Cerebellar nuclear complex (tissue), 1 donor: ENCODE data around the gene SRPK2.

Source experiments
- DNase-seq, 2 experiments: peaks; one replicate each; lab custom pipeline; 2025; lab: John Stamatoyannopoulos, UW

SRPK2 gene

DNA sequence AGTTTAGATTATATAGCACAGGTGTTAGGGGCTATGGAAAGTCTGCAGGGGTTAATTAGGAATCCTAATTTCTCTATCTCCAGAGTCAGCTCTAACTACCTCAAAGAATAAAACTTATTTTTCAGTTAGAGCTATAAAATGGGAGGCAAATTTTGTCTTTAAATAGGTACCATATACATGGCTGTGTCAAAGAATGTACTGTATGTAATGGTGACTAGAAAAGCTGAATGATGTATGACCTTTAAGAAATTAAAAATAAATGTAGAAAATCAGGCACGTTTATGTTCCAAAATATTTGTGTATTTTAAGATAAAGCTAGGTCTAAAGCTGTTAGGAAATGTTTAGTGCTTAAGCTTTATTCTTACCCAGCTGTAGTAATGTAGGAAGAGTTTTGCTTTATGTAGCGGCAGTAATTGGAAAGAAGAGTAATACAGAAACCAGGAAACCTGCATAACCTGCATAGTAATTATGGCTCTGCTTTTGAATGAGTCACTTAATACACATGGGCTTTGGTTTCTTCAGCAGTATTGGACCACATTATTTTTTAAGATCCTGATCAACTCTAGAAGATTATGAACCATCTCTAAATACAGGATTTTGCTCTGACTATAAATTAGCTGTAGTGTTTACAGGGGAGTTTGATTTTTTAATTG lies 289.7 kb downstream of the SRPK2 start:
- no peak for DNase-seq

DNA sequence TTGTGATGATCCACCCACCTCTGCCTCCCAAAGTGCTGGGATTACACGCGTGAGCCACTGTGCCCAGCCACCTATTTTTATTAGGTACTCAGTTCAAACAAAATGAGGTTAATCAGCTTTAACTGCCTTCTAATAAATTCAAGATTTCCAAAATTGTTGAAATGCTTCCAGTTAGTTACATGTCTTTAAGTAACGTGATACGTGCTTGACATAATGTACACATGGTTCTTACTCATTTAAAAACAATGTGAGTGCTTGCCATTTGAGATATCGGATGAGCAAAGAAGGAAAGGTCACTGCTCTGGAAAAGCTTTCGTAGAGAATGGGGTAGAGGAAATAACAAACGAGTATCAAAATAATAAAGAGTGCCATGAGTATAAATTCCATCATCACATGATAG lies 291.1 kb downstream of the SRPK2 start:
- no peak for DNase-seq

DNA sequence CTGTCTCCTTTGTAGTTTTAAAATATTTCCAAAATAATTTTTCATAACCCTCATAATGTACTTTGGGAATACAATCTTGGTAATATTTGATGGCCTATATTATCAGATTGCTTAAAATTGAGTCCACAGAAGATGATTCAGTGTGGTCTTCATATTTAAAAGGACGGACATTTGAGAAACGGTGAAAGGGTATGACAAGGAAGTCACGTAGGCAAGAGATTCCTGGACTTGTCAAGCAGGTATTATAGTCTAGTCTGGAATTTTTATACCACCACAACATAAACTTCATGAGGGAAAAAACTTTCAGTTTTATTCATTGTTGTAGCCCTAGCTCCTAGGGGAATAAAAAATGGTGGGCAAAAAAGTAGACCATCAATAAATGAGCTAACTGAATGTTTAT lies 292.4 kb downstream of the SRPK2 start:
- DNase-seq: no peak

DNA sequence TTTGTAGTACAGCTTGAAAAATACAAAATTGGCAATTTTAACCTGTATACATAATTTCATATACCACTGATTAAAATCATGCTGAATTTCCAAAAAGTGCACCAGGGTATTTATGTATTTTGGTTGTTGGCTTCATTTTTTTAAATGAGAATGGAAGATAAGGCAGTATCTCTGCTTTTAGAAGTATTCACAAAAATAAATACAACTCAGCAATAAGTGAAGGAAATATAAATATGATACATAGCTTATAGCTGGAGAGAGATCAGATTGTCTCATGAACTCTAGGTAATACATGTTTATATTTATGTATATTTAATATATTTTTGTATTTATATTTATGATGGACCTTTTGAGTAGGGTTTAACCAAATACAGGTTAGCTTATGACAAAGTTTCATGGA lies 293.8 kb downstream of the SRPK2 start:
- DNase-seq: no peak

DNA sequence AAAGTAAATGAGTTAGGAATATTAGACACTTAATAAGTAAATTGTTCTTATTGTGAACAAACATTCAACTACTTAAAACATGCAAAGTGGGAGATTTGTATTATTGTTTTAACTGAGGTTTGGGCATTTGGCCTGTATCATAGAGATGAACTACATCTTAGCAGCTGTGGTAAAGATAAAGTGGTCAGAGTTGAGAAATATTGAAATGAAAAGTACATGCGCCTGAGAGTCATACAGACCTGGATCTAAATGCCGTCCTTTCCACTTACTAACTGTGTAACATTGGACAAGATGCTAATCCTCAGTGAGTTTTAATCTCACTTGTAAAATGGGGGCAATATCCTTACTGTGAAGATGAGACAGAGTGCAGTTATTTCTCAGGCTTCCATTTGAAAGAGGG lies 300.3 kb downstream of the SRPK2 start:
- no peak for DNase-seq

DNA sequence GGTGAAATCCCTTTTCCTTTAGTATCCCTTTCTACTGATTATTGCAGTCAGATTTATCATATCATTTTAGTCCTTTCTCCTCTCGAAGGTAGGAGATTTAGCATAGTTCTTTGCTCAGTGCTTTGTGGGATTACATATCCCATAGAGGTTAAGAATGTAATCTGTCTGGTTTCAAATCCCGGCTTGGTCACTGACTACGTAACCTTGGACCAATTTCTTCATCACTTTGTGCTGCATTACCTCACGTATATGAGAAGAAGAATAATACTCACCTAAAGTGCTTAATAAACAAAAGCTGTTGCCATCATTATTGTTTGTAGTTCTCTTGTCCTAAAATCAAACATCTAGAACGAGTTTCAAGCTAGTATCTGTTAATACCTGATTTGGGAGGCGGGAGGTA lies 300.7 kb downstream of the SRPK2 start:
- DNase-seq: no peak

DNA sequence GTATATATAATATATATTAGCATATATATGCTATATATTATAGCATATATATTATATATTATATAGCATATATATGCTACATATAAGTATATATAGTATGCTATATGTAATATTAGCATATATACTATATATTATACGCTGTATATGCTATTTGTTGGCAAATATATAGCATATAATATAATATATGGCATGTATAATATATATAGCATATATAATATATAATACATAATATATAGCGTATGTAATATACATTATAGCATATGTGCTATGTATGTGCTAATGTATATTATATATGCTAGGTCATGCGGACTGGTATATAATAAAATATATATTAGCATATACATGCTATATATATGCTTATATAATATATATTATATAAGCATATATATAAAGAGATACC lies 301.9 kb downstream of the SRPK2 start:
- no peak for DNase-seq

DNA sequence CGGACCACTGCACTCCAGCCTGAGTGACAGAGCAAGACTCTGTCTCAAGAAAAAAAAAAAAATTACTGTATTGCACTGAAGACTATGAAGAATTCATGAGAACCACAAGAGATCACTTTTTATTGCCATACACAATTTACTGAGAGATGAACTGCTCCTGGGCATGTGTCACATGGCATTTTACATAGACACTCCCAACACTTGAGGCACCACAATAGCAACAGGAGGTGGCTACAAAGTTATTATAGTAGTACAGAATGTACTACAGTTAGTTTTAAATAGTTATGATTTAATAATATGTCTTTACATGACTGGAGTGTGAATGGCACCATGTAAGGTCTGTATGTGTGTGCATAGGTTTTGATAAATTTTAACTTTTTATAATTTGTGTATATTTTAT lies 304.1 kb downstream of the SRPK2 start:
- no peak for DNase-seq

DNA sequence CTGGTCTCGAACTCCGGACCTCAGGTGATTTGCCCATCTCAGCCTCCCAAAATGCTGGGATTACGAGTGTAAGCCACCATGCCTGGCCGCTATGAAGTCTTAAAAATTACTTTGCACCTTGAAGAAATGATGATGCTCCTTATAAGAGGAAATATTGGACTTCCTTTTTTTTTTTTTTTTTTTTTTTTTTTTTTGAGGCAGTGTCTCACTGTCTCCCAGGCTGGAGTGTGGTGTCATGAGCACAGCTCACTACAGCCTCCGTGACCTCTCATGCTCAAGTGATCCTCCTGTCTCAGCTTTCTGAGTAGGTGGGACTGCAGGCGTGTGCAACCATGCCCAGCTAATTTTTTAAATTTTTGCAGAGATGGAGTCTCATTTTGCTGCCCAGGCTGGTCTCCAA lies 309.4 kb downstream of the SRPK2 start:
- DNase-seq: no peak

DNA sequence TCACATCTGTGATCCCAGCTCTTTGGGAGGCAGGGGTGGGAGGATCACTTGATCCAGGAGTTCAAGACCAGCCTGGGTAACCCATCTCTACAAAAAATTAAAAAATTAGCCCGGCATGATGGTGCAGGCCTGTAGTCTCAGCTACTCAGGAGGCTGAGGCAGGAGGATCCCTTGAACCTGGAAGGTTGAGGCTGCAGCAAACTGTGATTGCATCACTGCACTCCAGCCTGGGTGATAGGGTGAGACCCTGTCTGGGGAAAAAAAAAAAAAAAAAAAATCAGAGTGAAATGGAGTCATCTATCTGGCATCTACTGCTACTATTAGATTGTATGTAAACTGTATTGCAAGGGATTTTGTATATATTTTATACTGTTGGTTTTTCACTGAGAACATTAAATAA lies 315.6 kb downstream of the SRPK2 start:
- no peak for DNase-seq

DNA sequence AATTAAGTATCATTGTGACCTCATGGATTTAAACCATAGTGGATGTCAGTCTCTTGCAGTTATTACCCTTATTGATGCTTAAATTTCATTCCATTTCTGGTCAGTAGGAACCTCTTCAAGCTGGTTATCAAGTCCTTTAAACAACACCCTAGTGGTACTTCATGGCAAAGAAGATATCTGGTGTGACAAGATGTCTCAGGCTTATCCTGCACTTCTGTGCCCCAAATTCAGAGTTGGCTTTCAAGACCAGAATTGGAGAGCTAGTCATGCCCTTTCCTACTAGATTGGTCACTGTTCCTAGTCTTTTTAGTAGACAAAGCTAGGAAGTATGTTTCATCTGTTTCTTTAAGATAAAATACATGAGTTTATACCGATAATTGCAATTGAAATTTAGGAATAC lies 319.8 kb downstream of the SRPK2 start:
- DNase-seq: no peak

DNA sequence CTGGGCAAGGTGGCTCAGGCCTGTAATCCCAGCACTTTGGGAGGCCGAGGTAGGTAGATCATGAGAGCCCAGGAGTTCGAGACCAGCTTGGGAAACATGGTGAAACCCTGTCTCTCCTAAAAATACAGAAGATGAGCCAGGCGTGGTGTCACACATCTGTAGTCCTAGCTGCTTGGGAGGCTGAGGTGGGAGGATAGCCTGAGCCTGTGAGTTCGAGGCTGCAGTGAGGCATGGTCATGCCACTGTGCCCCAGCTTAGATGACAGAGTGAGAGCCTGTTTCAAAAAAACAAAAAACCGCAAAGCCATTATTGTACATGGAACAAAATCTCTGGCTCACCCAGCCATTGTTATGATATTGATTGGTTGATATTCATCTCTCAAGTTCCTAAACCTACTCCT lies 321.0 kb downstream of the SRPK2 start:
- DNase-seq: no peak
